HG03439 (cell line): ENCODE measurements around the gene ZNF592.
"Not testable (repeated sequence)": the region's sequence is repeated elsewhere in the genome, so short reads cannot be mapped to it uniquely, and the experiment has no call there.

Experiments
- ATAC-seq: cut with Tn5 transposase; IDR thresholded peaks from one replicate; pipeline ENCODE4 v1.9.1; 2021; ENCODE audit warnings: mild to moderate bottlenecking, moderate library complexity; ENCODE audit not compliant: unreplicated experiment

The ZNF592 gene

GRCh38 chr15:84845631-84846030, 97.2 kb downstream of the ZNF592 start:
- ATAC-seq: not testable (repeated sequence)

DNA sequence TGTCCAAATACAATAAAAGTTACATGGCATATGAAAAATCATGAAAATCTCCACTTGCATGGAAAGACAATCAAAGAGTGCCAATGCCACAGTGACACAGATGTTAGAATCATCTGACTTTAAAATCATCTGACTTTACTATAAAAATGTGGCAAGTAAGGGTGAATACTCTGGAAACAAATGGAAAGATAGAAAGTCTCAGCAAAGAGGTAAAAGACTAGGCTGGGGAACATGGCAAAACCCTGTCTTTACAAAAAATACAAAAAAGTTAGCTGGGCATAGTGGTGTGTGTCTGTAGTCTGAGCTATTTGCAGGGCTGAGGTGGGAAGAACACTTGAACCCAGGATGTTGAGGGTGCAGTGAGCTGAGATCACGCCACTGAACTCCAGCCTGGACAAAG, 97.9 kb downstream of the ZNF592 start:
- no peak for ATAC-seq

DNA sequence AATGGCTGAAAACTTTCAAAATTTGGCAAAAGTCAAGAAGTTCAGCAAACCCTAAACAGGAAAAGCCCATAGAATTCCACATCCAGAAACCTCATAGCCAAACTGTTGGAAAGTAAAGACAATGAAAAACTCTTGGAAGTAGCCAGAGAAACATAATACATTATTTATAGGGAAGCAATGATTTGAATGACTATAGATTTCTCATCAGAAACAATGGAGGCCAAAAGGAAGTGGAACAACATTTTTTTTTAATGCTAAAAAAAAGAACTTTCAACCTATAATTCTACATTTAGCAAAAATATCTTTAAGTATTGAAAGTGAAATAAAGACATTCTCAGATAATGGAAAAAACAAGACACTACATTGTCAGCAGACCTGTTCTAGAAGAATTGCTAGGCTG, 99.0 kb downstream of the ZNF592 start:
- no peak for ATAC-seq

DNA sequence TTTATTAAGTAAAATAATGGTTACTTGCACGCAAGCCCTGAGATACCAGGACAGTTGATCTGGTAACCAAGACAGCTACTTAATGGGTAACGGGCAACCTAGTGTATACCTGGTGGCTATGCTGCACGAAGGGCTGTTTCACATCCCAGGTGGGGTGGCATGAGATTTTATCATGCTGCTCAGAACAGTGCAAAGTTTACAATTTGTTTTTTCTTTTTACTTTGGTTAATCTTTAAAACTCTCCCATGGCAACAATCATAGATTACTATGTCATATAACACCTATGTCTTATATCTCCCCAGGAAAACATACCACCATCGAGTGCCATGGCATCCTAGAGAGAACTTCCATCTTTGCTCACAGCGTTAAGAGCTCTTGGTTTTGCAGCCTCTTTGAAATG, 103.8 kb downstream of the ZNF592 start:
- no peak for ATAC-seq

- no peak for ATAC-seq
Observed at GRCh38 chr15:84855136-84855535, 106.7 kb downstream of the ZNF592 start.

GRCh38 chr15:84855765-84856164, 107.4 kb downstream of the ZNF592 start:
- no peak for ATAC-seq
